Activated CD4-positive, alpha-beta T cell treated with anti-CD3 and anti-CD28 coated beads for 36 hours (primary cell): Measurements from ENCODE around the gene LOXL3. TPM values are rescaled to one million over a fixed set of nuclear protein-coding genes. Genes with fewer than 3 reads are reported as not detected.

Source experiments
- ATAC-seq: fragments of 200-7000 bp; cut with Tn5 transposase; one replicate; pipeline ENCODE4 v1.10.0; 2021; ENCODE audit warnings: mild to moderate bottlenecking, moderate library complexity
- CTCF ChIA-PET: fragments of 350-600 bp; sonication (Branson Sonifier 250); formaldehyde crosslinking; loops from one replicate; lab custom pipeline; 2021; ENCODE audit warnings: antibody characterized with exemption; lab: Charles Lee
- POLR2A ChIA-PET: fragments of 350-600 bp; sonication (Branson Sonifier 250); formaldehyde crosslinking; loops from one replicate; lab custom pipeline; 2021; ENCODE audit warnings: antibody characterized with exemption, inconsistent platforms; lab: Charles Lee
- DNase-seq: peaks from one replicate; pipeline ENCODE4 v3.0.0-alpha.2; 2020
- H3K27ac Mint-ChIP-seq: one replicate; pipeline ENCODE4 v1.8.0; 2021; ENCODE audit warnings: mixed read lengths
- H3K27me3 Mint-ChIP-seq: one replicate; pipeline ENCODE4 v1.8.0; 2021; ENCODE audit warnings: mixed read lengths
- H3K36me3 Mint-ChIP-seq: one replicate; pipeline ENCODE4 v1.8.0; 2021; ENCODE audit warnings: low read depth, mixed read lengths
- H3K4me1 Mint-ChIP-seq: one replicate; pipeline ENCODE4 v1.8.0; 2021; ENCODE audit warnings: mixed read lengths
- H3K4me3 Mint-ChIP-seq: one replicate; pipeline ENCODE4 v1.8.0; 2021; ENCODE audit warnings: mild to moderate bottlenecking, moderate library complexity, mixed read lengths
- H3K9me3 Mint-ChIP-seq: one replicate; pipeline ENCODE4 v1.8.0; 2021; ENCODE audit warnings: low read depth, mixed read lengths
- intact Hi-C, 2 experiments: fragments of 100-400 bp; cut with DNase I in 1 of 2; cut with micrococcal nuclease in 1 of 2; formaldehyde crosslinking; loops; one replicate each; pipeline versions ENCODE4 v1.14.2 to v1.15.1; 2022 to 2024; cut with DNase I, micrococcal nuclease
- total RNA-seq, 2 experiments: library from RNA; stranded (reverse); gene quantifications; one replicate each; pipeline ENCODE4 v1.2.3, GENCODE V29; 2021

The LOXL3 gene
- total RNA-seq, 2 experiments from 2014 or later, result 0.86 to 0.96 TPM

GRCh38 chr2:74525717-74526648 lies 27.8 kb downstream of the LOXL3 start, which contains the start of gene DQX1:
DQX1 (minus strand) TSS chr2:74526231; CDS start chr2:74525729, 502 bp downstream.
- ATAC-seq, result no peak
- H3K9me3 Mint-ChIP-seq, result no peaks in the 10 kb centered on the region
- H3K4me3 Mint-ChIP-seq, result peak within 1 kb of the TSS; percentile 13
- H3K27ac Mint-ChIP-seq, result peak within 1 kb of the TSS; percentile 6
- peaks cover 5% of the 10 kb centered on the region for H3K27me3 Mint-ChIP-seq
- POLR2A ChIA-PET, result interaction anchor here (0.6 to 1.2 kb wide), 5 partner anchors 10 to 71 kb away, joined by 3 to 4 read pairs (median 4); partner anchors contain the start of genes INO80B and WBP1
- H3K36me3 Mint-ChIP-seq, result peaks cover 39% of the 10 kb centered on the region
- intact Hi-C loops, result no loop called here
- H3K4me1 Mint-ChIP-seq, result peaks cover 23% of the 10 kb centered on the region
- DNase-seq, result peak; percentile 41
- CTCF ChIA-PET, result interaction anchor here (0.7 to 1.1 kb wide), 3 partner anchors 42 to 53 kb away, joined by 3 to 6 read pairs (median 5); partner anchors contain the start of genes CCDC142, MRPL53 and TTC31

- H3K27ac Mint-ChIP-seq, result no peak overlapping the region
Observed at GRCh38 chr2:74524955-74525716, 28.6 kb downstream of the LOXL3 start.

GRCh38 chr2:74524005-74524404 lies 29.7 kb downstream of the LOXL3 start:
- DNase-seq (no peak), ATAC-seq (no peak)
- ChIA-PET POLR2A (no interaction called here), CTCF (no interaction called here)
- peaks cover 19% of the 10 kb centered on the region for H3K4me1 Mint-ChIP-seq
- H3K4me3 Mint-ChIP-seq, result no peak overlapping the region
- peaks cover 17% of the 10 kb centered on the region for H3K27me3 Mint-ChIP-seq
- no peaks in the 10 kb centered on the region for H3K9me3 Mint-ChIP-seq
- no peak overlapping the region for H3K27ac Mint-ChIP-seq
- intact Hi-C loops, result no loop called here
- H3K36me3 Mint-ChIP-seq, result peaks cover 32% of the 10 kb centered on the region

More at GRCh38 chr2:74524955-74525716, 28.6 kb downstream of the LOXL3 start:
- Mint-ChIP-seq H3K4me1 (peaks cover 19% of the 10 kb centered on the region), H3K36me3 (peaks cover 36% of the 10 kb centered on the region), H3K27me3 (peaks cover 11% of the 10 kb centered on the region), H3K4me3 (no peak overlapping the region), H3K9me3 (no peaks in the 10 kb centered on the region)
- POLR2A ChIA-PET, result interaction anchor here (0.8 kb wide), 1 partner anchor 9 kb away, joined by 3 read pairs; no protein-coding TSS in a partner anchor
- intact Hi-C loops, result no loop called here
- CTCF ChIA-PET, result interaction anchor here (1.0 kb wide), 1 partner anchor 52 kb away, joined by 3 read pairs; the partner anchor contains the start of gene MRPL53
- no peak for ATAC-seq
- no peak for DNase-seq

GRCh38 chr2:74522516-74522915 lies 31.2 kb downstream of the LOXL3 start:
- intact Hi-C loops, result no loop called here
- ChIA-PET POLR2A (no interaction called here), CTCF (no interaction called here)
- no peak for ATAC-seq
- no peak for DNase-seq
- H3K27ac Mint-ChIP-seq, result no peak overlapping the region
- H3K27me3 Mint-ChIP-seq, result peaks cover 30% of the 10 kb centered on the region
- no peak overlapping the region for H3K4me3 Mint-ChIP-seq
- peaks cover 10% of the 10 kb centered on the region for H3K4me1 Mint-ChIP-seq
- no peaks in the 10 kb centered on the region for H3K9me3 Mint-ChIP-seq
- H3K36me3 Mint-ChIP-seq, result peaks cover 18% of the 10 kb centered on the region

GRCh38 chr2:74516650-74517049 lies 37.1 kb downstream of the LOXL3 start:
- ATAC-seq (no peak), DNase-seq (no peak)
- intact Hi-C loops, result no loop called here
- H3K9me3 Mint-ChIP-seq, result no peaks in the 10 kb centered on the region
- ChIA-PET POLR2A (interaction anchor here (1.0 to 1.6 kb wide), 2 partner anchors 10 to 13 kb away, joined by 3 read pairs; partner anchors contain the start of genes AUP1 and HTRA2), CTCF (interaction anchor here (0.7 to 1.2 kb wide), 4 partner anchors 12 to 780 kb away, joined by 3 to 4 read pairs (median 3); no protein-coding TSS in a partner anchor)
- H3K27me3 Mint-ChIP-seq, result peaks cover 66% of the 10 kb centered on the region
- H3K27ac Mint-ChIP-seq, result no peak overlapping the region
- no peak overlapping the region for H3K4me3 Mint-ChIP-seq
- H3K36me3 Mint-ChIP-seq, result peaks cover 8% of the 10 kb centered on the region
- peaks cover 14% of the 10 kb centered on the region for H3K4me1 Mint-ChIP-seq

GRCh38 chr2:74515981-74516633 lies 37.6 kb downstream of the LOXL3 start:
- ChIA-PET CTCF (interaction anchor here (0.6 to 1.3 kb wide), 6 partner anchors 13 to 1266 kb away, joined by 3 to 4 read pairs (median 3); no protein-coding TSS in a partner anchor), POLR2A (interaction anchor here (1.0 to 1.6 kb wide), 4 partner anchors 9 to 58 kb away, joined by 3 to 4 read pairs (median 3); partner anchors contain the start of genes AUP1, DQX1, HTRA2 and WBP1)
- peaks cover 8% of the 10 kb centered on the region for H3K36me3 Mint-ChIP-seq
- peak overlapping the region; percentile 46 for H3K4me3 Mint-ChIP-seq
- intact Hi-C loops, result loop anchor here in 1 of 2 experiments (2.0 kb wide), 1 partner anchor 39 kb away; the partner anchor contains the start of gene DOK1
- no peaks in the 10 kb centered on the region for H3K9me3 Mint-ChIP-seq
- H3K4me1 Mint-ChIP-seq, result peaks cover 14% of the 10 kb centered on the region
- no peak overlapping the region for H3K27ac Mint-ChIP-seq
- ATAC-seq, result peak; percentile 85
- peaks cover 70% of the 10 kb centered on the region for H3K27me3 Mint-ChIP-seq
- peak; percentile 84 for DNase-seq

- peaks cover 8% of the 10 kb centered on the region for H3K36me3 Mint-ChIP-seq
- peak overlapping the region; percentile 57 for H3K4me3 Mint-ChIP-seq
- peaks cover 69% of the 10 kb centered on the region for H3K27me3 Mint-ChIP-seq
- intact Hi-C loops, result loop anchor here in 1 of 2 experiments (2.0 kb wide), 1 partner anchor 39 kb away; the partner anchor contains the start of gene DOK1
- ATAC-seq (no peak), DNase-seq (peak; percentile 35)
- H3K4me1 Mint-ChIP-seq, result peaks cover 16% of the 10 kb centered on the region
- H3K27ac Mint-ChIP-seq, result no peak overlapping the region
- CTCF ChIA-PET, result interaction anchor here (0.6 to 1.3 kb wide), 4 partner anchors 12 to 1265 kb away, joined by 3 read pairs; no protein-coding TSS in a partner anchor
- POLR2A ChIA-PET, result interaction anchor here (1.1 to 1.6 kb wide), 3 partner anchors 10 to 57 kb away, joined by 3 to 4 read pairs (median 3); partner anchors contain the start of genes AUP1, DQX1, HTRA2 and WBP1
- H3K9me3 Mint-ChIP-seq, result no peaks in the 10 kb centered on the region
Observed at GRCh38 chr2:74515271-74515980, 38.3 kb downstream of the LOXL3 start.

GRCh38 chr2:74514368-74515270 lies 39.1 kb downstream of the LOXL3 start, which contains the start of gene TLX2:
TLX2 (plus strand) TSS chr2:74514450; CDS start chr2:74514807, 357 bp downstream.
- no peak within 1 kb of the TSS for H3K27ac Mint-ChIP-seq
- CTCF ChIA-PET, result interaction anchor here (0.9 to 1.3 kb wide), 4 partner anchors 11 to 75 kb away, joined by 3 read pairs; no protein-coding TSS in a partner anchor
- H3K4me1 Mint-ChIP-seq, result peaks cover 17% of the 10 kb centered on the region
- DNase-seq (peak; percentile 43), ATAC-seq (peak; percentile 20)
- H3K9me3 Mint-ChIP-seq, result no peaks in the 10 kb centered on the region
- intact Hi-C loops, result loop anchor here in 1 of 2 experiments (1.0 to 2.0 kb wide), 2 partner anchors 15 to 40 kb away; partner anchors contain the start of genes DOK1 and LBX2
- H3K27me3 Mint-ChIP-seq, result peaks cover 64% of the 10 kb centered on the region
- peak within 1 kb of the TSS; percentile 57 for H3K4me3 Mint-ChIP-seq
- peaks cover 8% of the 10 kb centered on the region for H3K36me3 Mint-ChIP-seq
- POLR2A ChIA-PET, result interaction anchor here (1.3 kb wide), 1 partner anchor 56 kb away, joined by 4 read pairs; the partner anchor contains the start of gene WBP1
